GM12878 (cell line): Measurements from ENCODE around the gene ARL10. TPM values are rescaled to one million over a fixed set of nuclear protein-coding genes. Genes with fewer than 3 reads are reported as not detected.

Experiments used
- ATAC-seq: fragments of 200-7000 bp; cut with Tn5 transposase; 3 replicates; pipeline ENCODE4 v1.9.1; 2020; ENCODE audit warnings: mild to moderate bottlenecking, moderate library complexity
- BruUV-seq: library from RNA; stranded (reverse); fragments of 400-500 nt; replicated peaks from 2 replicates; lab custom pipeline; 2021; lab: Mats Ljungman, UMichigan
- CTCF ChIA-PET: fragments of 300-600 bp; sonication (Branson Sonifier 250); formaldehyde crosslinking; extraction: SDS; loops from one replicate; lab custom pipeline; 2021; ENCODE audit warnings: inconsistent platforms; lab: Yijun Ruan, JAX
- POLR2A ChIA-PET: fragments of 350-600 bp; formaldehyde crosslinking; extraction: SDS; loops from one replicate; lab custom pipeline; 2021; ENCODE audit warnings: inconsistent platforms; lab: Charles Lee
- RAD21 ChIA-PET: fragments of 300-600 bp; sonication (Branson Sonifier 250); formaldehyde crosslinking; loops from one replicate; lab custom pipeline; 2023; ENCODE audit warnings: antibody characterized with exemption; ENCODE audit not compliant: unreplicated experiment; lab: Charles Lee
- SMC1A ChIA-PET: fragments of 300-600 bp; sonication (Branson Sonifier 250); formaldehyde crosslinking; loops from one replicate; lab custom pipeline; 2023; ENCODE audit not compliant: unreplicated experiment, uncharacterized antibody; lab: Charles Lee
- DNase-seq: peaks from one replicate; pipeline ENCODE4 v3.0.0-alpha.2; 2011; ENCODE audit warnings: low read depth, low spot score
- FAIRE-seq: peaks from 3 replicates; lab custom pipeline; 2011; peaks lifted over from hg19 to GRCh38; lab: Jason Lieb, UNC
- H2AFZ ChIP-seq: 2 replicates; pipeline ENCODE4 v1.6.0; 2011; ENCODE audit warnings: low read depth, low read length, control low read depth; ENCODE audit not compliant: control insufficient read depth
- H3K27ac ChIP-seq: 2 replicates; pipeline ENCODE4 v1.5.1; 2011; ENCODE audit warnings: control low read depth; ENCODE audit not compliant: control insufficient read depth, insufficient read depth
- H3K27me3 ChIP-seq, 2 experiments: replicated peaks in 1 of 2; 2 replicates each; pipeline versions ENCODE4 v1.6.0 to v1.6.1; 2011; ENCODE audit warnings: low read length in 1 of 2; ENCODE audit not compliant: control insufficient read depth in 2 of 2, insufficient read depth in 2 of 2
- H3K36me3 ChIP-seq, 2 experiments: 2 replicates each; pipeline ENCODE4 v1.5.1; 2011; ENCODE audit warnings: low read length in 1 of 2; ENCODE audit not compliant: control insufficient read depth in 2 of 2, insufficient read depth in 2 of 2
- H3K4me1 ChIP-seq: 2 replicates; pipeline ENCODE4 v1.6.1; 2011; ENCODE audit warnings: mild to moderate bottlenecking, low read length, moderate library complexity, mixed read lengths; ENCODE audit not compliant: control insufficient read depth, insufficient read depth
- H3K4me2 ChIP-seq: 2 replicates; pipeline ENCODE4 v1.6.0; 2011; ENCODE audit warnings: control low read depth; ENCODE audit not compliant: control insufficient read depth, insufficient read depth
- H3K4me3 ChIP-seq: fragments of 200-600 bp; sonication (generic); 2 replicates; pipeline ENCODE4 v1.5.1; 2016
- H3K79me2 ChIP-seq: 2 replicates; pipeline ENCODE4 v1.6.0; 2011; ENCODE audit warnings: low read length; ENCODE audit not compliant: control insufficient read depth, insufficient read depth
- H3K9ac ChIP-seq: 2 replicates; pipeline ENCODE4 v1.8.0; 2011; ENCODE audit warnings: low read length, control low read depth, mixed read lengths; ENCODE audit not compliant: control insufficient read depth, insufficient read depth
- H3K9me3 ChIP-seq: replicated peaks from 3 replicates; pipeline ENCODE4 v1.5.1; 2011; ENCODE audit warnings: mild to moderate bottlenecking, low read length; ENCODE audit not compliant: control insufficient read depth, insufficient read depth
- H4K20me1 ChIP-seq: 2 replicates; pipeline ENCODE4 v1.6.0; 2011; ENCODE audit not compliant: control insufficient read depth, insufficient read depth
- BMI1 ChIP-seq: fragments of 450-650 bp; IDR thresholded peaks from 2 replicates; pipeline ENCODE4 v1.6.1; 2016; ENCODE audit warnings: mild to moderate bottlenecking, moderate library complexity, borderline replicate concordance
- CBFB ChIP-seq: IDR thresholded peaks from 2 replicates; pipeline ENCODE4 v1.6.1; 2016; ENCODE audit warnings: antibody characterized with exemption, low read depth
- CHD2 ChIP-seq: IDR thresholded peaks from 2 replicates; pipeline ENCODE4 v1.6.1; 2011; ENCODE audit warnings: low read depth, low read length, improper control_type of control experiment, borderline replicate concordance
- CREM ChIP-seq: IDR thresholded peaks from 2 replicates; pipeline ENCODE4 v1.6.1; 2014; ENCODE audit warnings: antibody characterized with exemption, low read depth
- DPF2 ChIP-seq: fragments of 450-650 bp; IDR thresholded peaks from 2 replicates; pipeline ENCODE4 v1.6.1; 2017; ENCODE audit warnings: mild to moderate bottlenecking
- EZH2 ChIP-seq: IDR thresholded peaks from 2 replicates; pipeline ENCODE4 v1.6.1; 2012; ENCODE audit warnings: low read depth, mild to moderate bottlenecking, control low read depth, inconsistent platforms, low read length, borderline replicate concordance; ENCODE audit not compliant: control insufficient read depth
- FOS ChIP-seq: IDR thresholded peaks from 3 replicates; pipeline ENCODE4 v1.6.1; 2011; ENCODE audit warnings: borderline replicate concordance; ENCODE audit not compliant: insufficient read length; ENCODE audit errors: extremely low read depth
- GATAD2B ChIP-seq: fragments of 450-650 bp; conservative IDR thresholded peaks from 2 replicates; pipeline ENCODE4 v1.6.1; 2017; ENCODE audit warnings: low read depth, mild to moderate bottlenecking, moderate library complexity
- HDAC6 ChIP-seq: fragments of 200-600 bp; sonication (generic); IDR thresholded peaks from one replicate; pipeline ENCODE4 v1.8.0; 2017; ENCODE audit warnings: antibody characterized with exemption; ENCODE audit not compliant: unreplicated experiment
- HDGF ChIP-seq: fragments of 450-650 bp; IDR thresholded peaks from 2 replicates; pipeline ENCODE4 v1.6.1; 2016; ENCODE audit warnings: antibody characterized with exemption
- NFYB ChIP-seq: IDR thresholded peaks from 2 replicates; pipeline ENCODE4 v1.6.1; 2011; ENCODE audit warnings: low read depth, mild to moderate bottlenecking, low read length, improper control_type of control experiment, moderate library complexity; ENCODE audit not compliant: insufficient read depth
- NRF1 ChIP-seq: conservative IDR thresholded peaks from 2 replicates; pipeline ENCODE4 v1.6.1; 2011; ENCODE audit warnings: mild to moderate bottlenecking, low read depth, low read length, improper control_type of control experiment
- PAX5 ChIP-seq: IDR thresholded peaks from 2 replicates; pipeline ENCODE4 v1.6.1; 2011; ENCODE audit warnings: low read depth, low read length, borderline replicate concordance
- RCOR1 ChIP-seq: conservative IDR thresholded peaks from 2 replicates; pipeline ENCODE4 v1.6.1; 2012; ENCODE audit warnings: low read depth, low read length, improper control_type of control experiment
- RELA ChIP-seq: fragments of 450-650 bp; IDR thresholded peaks from 2 replicates; pipeline ENCODE4 v1.8.0; 2014; ENCODE audit warnings: borderline replicate concordance; ENCODE audit not compliant: partially characterized antibody
- WGBS: methylation state at CpG from one replicate; pipeline ENCODE4 v1.1.6; 2016; ENCODE audit warnings: low lambda C conversion rate; ENCODE audit not compliant: insufficient replicate concordance, insufficient coverage; ENCODE audit errors: missing lambda C conversion rate; 5-methylcytosine and 5-hydroxymethylcytosine counted together
- in situ Hi-C: fragments of 300-500 bp; cut with MboI; formaldehyde crosslinking; loops from 9 replicates; pipeline ENCODE4 v1.14.3; 2018; ENCODE audit warnings: mixed read lengths
- intact Hi-C: fragments of 100-400 bp; cut with micrococcal nuclease; formaldehyde crosslinking; loops from one replicate; pipeline ENCODE4 v1.14.2; 2022; ENCODE audit not compliant: unreplicated experiment
- polyA plus RNA-seq, 11 experiments: library from polyadenylated mRNA; depleted of rRNA in 4 of 11; unstranded in 6 of 11; stranded (reverse) in 5 of 11; fragments of >200 nt; fragmentation: Nextera tagmentation in 4 of 11; fragmentation: Illumina TruSeq in 1 of 11; extraction: Ambion mirVana in 4 of 11; extraction: Trizol in 1 of 11; gene quantifications; 1 replicate in 1 of 11; 2 replicates in 10 of 11; pipeline versions ENCODE4 v1.2.1 to v1.2.3, GENCODE V29; 2011 to 2016; ENCODE audit warnings: inconsistent platforms in 2 of 11, missing spikeins in 2 of 11, low read depth in 1 of 11
- total RNA-seq, 4 experiments: library from RNA; depleted of rRNA in 3 of 4; stranded (reverse); fragments of >200 nt in 3 of 4; fragmentation: Illumina TruSeq in 1 of 4; extraction: Trizol in 1 of 4; gene quantifications; 2 replicates each; pipeline versions ENCODE4 v1.2.1 to v1.2.3, GENCODE V29; 2013 to 2021
- TF ChIP-seq, protein P1 (sequence below): fragments of 450-650 bp; IDR thresholded peaks from 2 replicates; pipeline ENCODE4 v1.6.1; 2017; ENCODE audit warnings: borderline replicate concordance

ARL10 gene
- total and polyA plus RNA-seq, 10 of the 15 experiments (the other 5 are each of a cell fraction or from before 2014, with no cell fraction given) = 0.44 to 6.4 (median 2.4) TPM

DNA sequence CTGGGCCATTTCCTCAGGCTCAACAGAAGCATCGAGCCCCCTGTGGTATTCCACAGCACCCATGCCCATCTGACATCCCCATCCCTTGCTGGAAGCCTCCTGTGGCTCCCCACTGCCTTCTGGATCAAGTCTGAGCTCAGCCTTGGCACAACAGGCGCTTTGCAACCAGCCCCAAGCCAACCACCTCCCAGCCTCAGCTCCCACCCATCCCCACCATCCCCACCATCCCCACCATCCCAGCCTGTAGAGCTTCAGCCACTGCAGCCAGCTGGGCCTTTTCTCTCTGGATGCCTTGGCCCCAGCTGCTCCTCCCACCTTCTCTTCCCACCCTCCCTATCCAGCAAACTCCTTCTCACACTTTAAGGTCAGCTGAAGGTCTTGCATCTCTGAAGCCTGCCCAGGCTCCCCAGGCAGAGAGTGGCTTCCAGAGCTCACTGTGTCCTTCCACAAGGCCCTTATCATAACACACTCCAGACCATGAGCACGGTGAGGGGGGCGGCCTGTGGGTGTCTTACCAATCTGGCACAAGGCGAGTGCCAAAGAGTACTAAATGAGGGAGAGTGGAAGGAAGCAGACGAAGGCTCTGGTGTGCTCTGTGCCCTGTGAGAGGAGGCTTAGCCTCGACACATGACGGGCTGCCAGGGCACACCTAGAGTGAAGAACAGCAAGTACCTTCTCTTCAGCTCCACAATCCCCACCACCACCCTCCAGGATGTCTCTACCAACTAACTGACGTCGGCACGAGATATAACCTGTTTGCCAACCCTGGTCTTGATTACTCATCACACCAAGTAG is 29.8 kb downstream of the ARL10 start:
- Histone ChIP-seq H3K36me3 (peaks cover 3% of the 10 kb centered on the region in 2 experiments; a peak in 2 of 4 replicates), H3K4me1 (0 out of 2 replicates have a peak, but pooled peaks cover 5% of the 10 kb centered on the region), H3K27ac (no peak overlapping the region), H3K9me3 (no peaks in the 10 kb centered on the region), H3K4me3 (no peak overlapping the region), H3K79me2 (peaks cover 7% of the 10 kb centered on the region)
- ATAC-seq (no peak), DNase-seq (no peak)
- RAD21 ChIA-PET = no interaction called here
- POLR2A ChIA-PET = interaction anchor here (0.6 kb wide), 1 partner anchor 44 kb away, joined by 3 read pairs; no protein-coding TSS in a partner anchor
- no TSS peak for BruUV-seq
- SMC1A ChIA-PET = no interaction called here
- intact Hi-C loops = no loop called here
- in situ Hi-C loops = no loop called here
- CTCF ChIA-PET = interaction anchor here (0.9 kb wide), 1 partner anchor 139 kb away, joined by 3 read pairs; no protein-coding TSS in a partner anchor
- TF ChIP-seq CBFB = no peak
- TF ChIP-seq FOS = no peak
- no peak for TF ChIP-seq CHD2
- TF ChIP-seq NFYB = no peak
- no peak for TF ChIP-seq HDAC6
- no peak for TF ChIP-seq DPF2
- TF ChIP-seq RELA = no peak
- TF ChIP-seq, protein P1, sequence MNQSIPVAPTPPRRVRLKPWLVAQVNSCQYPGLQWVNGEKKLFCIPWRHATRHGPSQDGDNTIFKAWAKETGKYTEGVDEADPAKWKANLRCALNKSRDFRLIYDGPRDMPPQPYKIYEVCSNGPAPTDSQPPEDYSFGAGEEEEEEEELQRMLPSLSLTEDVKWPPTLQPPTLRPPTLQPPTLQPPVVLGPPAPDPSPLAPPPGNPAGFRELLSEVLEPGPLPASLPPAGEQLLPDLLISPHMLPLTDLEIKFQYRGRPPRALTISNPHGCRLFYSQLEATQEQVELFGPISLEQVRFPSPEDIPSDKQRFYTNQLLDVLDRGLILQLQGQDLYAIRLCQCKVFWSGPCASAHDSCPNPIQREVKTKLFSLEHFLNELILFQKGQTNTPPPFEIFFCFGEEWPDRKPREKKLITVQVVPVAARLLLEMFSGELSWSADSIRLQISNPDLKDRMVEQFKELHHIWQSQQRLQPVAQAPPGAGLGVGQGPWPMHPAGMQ = no peak
- no peak for TF ChIP-seq HDGF
- TF ChIP-seq PAX5 = no peak
- no peak for TF ChIP-seq NRF1
- no peak for TF ChIP-seq RCOR1
- no peak for TF ChIP-seq EZH2
- no peak for TF ChIP-seq BMI1
- TF ChIP-seq CREM = no peak
- no peak for TF ChIP-seq GATAD2B
- TF ChIP-seq, all 136 proteins: peak for 0
- Histone ChIP-seq H3K4me2 (no peak overlapping the region), H3K9ac (no peak overlapping the region), H4K20me1 (no peaks in the 10 kb centered on the region), H3K27me3 (no peaks in the 10 kb centered on the region), H2AFZ (no peak overlapping the region)
- 88% methylated on average over 11 of the region's 11 CpGs for WGBS
- FAIRE-seq = no peak
